K562 treated with DMSO at 1 percent for 48 hours (cell line): ENCODE measurements around the gene TRERF1. TPM values are rescaled to one million over a fixed set of nuclear protein-coding genes. Genes with fewer than 3 reads are reported as not detected.

Experiments
- total RNA-seq: library from RNA; unstranded; fragments of 300-600 nt; gene quantifications from 2 replicates; pipeline ENCODE4 v1.2.3, GENCODE V29; 2022; ENCODE audit warnings: low replicate concordance; ENCODE audit errors: extremely low read depth

Gene TRERF1, protein sequence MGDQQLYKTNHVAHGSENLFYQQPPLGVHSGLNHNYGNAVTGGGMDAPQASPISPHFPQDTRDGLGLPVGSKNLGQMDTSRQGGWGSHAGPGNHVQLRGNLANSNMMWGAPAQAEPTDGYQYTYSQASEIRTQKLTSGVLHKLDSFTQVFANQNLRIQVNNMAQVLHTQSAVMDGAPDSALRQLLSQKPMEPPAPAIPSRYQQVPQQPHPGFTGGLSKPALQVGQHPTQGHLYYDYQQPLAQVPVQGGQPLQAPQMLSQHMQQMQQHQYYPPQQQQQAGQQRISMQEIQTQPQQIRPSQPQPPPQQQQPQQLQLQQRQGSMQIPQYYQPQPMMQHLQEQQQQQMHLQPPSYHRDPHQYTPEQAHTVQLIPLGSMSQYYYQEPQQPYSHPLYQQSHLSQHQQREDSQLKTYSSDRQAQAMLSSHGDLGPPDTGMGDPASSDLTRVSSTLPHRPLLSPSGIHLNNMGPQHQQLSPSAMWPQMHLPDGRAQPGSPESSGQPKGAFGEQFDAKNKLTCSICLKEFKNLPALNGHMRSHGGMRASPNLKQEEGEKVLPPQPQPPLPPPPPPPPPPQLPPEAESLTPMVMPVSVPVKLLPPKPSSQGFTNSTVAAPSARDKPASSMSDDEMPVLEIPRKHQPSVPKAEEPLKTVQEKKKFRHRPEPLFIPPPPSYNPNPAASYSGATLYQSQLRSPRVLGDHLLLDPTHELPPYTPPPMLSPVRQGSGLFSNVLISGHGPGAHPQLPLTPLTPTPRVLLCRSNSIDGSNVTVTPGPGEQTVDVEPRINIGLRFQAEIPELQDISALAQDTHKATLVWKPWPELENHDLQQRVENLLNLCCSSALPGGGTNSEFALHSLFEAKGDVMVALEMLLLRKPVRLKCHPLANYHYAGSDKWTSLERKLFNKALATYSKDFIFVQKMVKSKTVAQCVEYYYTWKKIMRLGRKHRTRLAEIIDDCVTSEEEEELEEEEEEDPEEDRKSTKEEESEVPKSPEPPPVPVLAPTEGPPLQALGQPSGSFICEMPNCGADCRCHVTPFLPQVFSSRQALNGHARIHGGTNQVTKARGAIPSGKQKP (N-terminal part only)
- not detected in 2 replicates for total RNA-seq

DNA sequence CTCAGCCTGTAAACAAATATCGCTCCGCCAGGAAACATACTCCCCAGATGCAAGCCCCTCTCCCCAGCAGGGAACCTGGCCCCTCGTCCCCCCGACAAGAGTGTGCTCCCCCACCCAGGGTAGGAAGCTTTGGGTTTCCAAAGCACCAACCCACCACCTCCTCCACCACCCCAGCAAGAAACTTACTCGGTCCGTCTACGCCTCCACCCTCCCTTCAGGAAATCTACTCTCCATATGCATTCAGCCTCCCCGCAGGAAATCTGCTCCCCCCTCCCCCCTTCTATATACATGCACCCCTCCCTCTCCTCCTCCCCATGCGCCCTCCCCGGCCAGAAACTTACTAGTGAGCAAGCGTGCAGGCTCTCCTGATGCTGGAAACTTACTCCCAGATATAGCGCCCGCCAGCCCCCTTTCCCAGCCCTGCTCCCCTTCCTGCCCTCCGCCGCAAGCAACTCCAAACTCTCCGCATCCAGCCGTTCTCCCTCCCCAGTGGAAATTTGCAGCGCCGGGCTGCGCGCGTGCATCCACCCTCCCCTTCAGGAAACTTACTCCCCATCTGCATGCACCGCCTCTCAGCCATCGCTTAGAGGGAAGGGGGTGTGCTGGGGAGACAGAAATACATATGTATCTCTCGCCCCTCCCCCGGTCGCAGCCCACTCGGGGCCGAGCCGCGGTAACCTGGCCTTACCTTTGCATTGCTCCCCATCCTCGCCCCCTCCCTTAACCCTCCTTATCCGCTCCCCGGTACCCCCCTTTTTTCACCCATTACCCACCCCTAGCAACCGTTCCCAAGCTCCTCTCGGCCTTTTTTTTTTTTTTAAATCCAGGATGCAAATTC, at the start of gene TRERF1:
TRERF1 (minus strand) TSS at position 594 of the 838 bp plus-strand sequence. CDS start 182,336 bp downstream, outside the sequence.

DNA sequence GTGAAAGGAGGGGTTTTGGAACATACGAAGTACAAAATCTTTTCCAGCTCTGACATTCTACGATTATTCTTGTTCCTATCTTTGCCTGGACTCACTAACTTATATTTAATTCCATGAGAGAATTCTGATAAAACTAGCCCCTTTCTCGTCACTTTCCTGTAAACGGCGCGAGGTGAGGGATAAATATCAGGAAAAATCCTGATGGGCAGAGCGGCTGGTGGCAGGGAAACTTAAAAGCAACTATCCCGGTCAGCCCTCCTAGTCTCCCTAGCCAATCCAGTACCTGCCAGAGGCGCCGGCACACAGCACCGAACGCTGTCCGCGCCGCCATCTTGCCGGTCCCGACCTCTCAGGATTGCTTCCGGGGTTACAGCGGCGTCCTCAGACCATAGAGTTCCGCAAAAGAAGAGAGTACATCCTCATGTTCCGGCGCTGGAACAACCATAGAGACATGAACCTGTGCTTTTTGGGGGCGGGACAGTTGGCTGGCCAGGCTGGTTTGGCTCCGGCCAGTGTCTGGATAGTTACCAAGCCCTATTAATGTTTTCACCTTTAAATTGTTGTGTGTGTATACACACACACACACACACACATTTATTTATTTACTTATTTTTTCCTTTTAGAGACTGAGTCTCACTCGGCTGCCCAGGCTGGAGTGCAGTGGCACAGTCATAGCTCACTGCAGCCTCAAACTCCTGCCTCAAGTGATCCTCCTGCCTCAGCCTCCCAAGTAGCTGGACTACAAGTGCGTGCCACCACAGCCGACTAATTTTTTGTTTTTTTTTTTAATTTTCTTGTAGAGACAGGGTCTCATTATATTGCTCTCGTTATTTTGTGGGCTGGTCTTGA, 234.0 kb downstream of the TRERF1 start, which contains the start of gene MRPS10:
MRPS10 (minus strand) TSS at position 343 of the 849 bp plus-strand sequence; CDS start at position 331, 12 bp downstream.

Other genes with a start within 250 kb of the TRERF1 start
- not detected in 2 replicates for gene MRPS10, start 234.1 kb downstream of the TRERF1 start, total RNA-seq
- not detected in 2 replicates for gene UBR2, start 112.1 kb upstream of the TRERF1 start, total RNA-seq